Measurements from ENCODE around the gene PDXDC1. TPM values are rescaled to one million over a fixed set of nuclear protein-coding genes. Genes with fewer than 3 reads are reported as not detected.
"Not testable (repeated sequence)": the region's sequence is repeated elsewhere in the genome, so short reads cannot be mapped to it uniquely, and the experiment has no call there.

Gene PDXDC1
- total and polyA plus RNA-seq, 2 donors from 2014 or later: 56.5 to 113 TPM

DNA sequence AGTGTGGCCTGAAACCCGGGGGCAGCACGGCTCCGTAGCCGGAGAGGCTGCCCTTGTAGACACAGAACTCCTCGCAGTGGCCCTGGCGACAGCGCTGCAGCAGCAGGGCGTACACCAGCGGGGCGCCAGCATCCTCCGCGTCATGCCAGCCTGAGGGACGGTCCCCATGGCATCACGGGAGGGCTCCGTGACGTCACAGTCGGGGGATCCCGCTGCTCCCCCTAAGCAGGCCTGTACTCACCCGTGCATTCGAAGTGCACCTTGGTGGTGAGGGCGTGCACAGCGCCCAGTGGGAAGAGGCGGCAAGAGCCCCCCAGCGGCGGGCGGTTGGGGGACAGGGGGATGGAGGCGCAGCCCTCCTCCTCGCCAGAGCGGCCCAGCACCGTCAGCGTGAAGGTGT is 158.7 kb downstream of the PDXDC1 start:
- H3K27me3 ChIP-seq (ENCODE audit: control insufficient read depth, insufficient read depth, low read length); H3K4me1 ChIP-seq (ENCODE audit: control insufficient read depth in 2 of 3, insufficient read depth in 2 of 3, low read depth in 1 of 3, low read length in 3 of 3); FAIRE-seq; H3K9me3 ChIP-seq (ENCODE audit: control insufficient read depth in 2 of 3, insufficient read depth in 1 of 3, low read length in 3 of 3); intact Hi-C loops (cut with DNase I); H3K36me3 ChIP-seq (ENCODE audit: control insufficient read depth in 2 of 3, insufficient read depth in 3 of 3, low read length in 3 of 3); H3K27ac ChIP-seq (ENCODE audit: low read depth in 2 of 2, low read length in 2 of 2); H3K4me3 ChIP-seq (ENCODE audit: low read length in 3 of 3); H3K9ac ChIP-seq (ENCODE audit: low read length in 3 of 3): not testable (repeated sequence)
- DNase-seq: peak in 1 of 5 donors; percentile 43

DNA sequence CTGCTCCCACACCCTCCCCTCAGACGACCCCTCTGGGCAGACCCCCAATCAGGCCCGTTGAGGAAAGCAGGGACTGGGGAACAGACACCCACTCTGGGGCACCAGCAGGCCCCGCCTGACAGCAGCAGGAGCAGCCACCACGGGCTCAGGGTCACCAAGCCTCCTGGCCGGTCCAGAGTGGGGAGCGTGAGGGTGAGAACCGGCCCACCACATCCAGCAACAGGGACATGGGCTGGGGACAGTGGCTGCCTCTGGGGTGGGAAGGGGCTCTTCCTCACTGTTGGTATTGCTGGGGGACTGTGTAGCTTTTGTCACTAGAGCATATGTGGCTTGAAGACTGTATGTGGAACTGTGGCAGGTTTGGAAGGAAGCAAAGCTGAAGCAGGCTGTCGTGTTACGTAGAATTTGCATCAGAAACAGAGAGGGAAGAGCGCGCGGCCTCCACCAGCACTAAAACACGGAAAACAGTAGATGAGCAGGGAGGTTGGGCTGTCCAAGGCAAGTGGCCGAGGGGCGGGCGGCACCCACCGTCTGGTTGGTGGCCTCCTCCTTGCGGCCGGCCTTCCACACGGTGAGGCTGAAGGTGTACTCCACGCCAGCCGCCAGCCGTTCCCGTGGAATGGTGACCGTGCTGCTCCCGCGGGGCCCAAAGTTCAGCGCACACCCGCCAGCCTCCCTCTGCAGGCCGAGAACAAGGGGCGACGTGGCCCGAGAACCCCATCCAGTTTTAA is 160.1 kb downstream of the PDXDC1 start:
- not testable (repeated sequence) for H3K27ac ChIP-seq (ENCODE audit: low read depth in 2 of 2, low read length in 2 of 2)

DNA sequence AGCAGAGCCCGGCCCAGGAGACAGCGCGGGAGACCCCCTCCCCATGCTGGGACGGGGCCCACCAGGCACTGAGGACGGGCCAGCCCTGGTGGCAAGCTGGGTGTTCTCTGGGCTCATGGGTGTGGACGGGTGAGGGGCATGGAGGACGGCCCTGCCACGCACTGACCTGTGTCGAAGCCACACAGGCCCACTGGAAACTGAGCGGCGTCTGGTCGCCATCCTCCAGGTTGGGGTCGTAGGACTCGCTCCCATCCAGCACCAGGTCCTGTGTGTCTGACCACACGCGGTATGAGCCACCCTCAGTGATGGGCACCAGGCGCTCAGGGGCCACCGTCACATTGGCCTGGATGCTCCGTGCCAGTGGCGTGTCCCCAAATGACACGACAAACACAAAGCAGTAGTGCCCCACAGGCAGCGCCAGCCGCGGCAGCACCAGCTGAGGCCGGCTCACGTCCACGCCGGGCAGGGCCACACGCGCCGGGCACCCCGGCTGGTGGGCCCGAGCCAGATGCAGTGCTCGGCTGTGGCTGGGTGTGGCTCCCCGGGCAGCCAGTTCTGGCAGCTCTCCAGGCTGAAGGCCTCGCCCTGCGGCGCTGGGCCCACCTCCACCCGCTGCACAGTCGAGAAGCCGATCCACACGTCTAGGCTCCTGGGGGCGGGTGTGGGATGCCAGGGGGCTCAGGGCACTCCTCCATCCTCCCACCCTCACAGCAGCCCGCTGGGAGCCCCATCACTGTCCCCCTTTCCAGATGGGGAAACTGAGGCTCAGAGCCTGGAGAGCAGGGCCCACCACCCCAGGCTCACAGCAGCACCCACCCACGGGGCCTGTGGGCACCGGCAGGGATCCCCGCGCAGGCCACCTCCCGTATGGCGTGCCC is 160.9 kb downstream of the PDXDC1 start:
- H3K36me3 ChIP-seq (ENCODE audit: control insufficient read depth in 2 of 3, insufficient read depth in 3 of 3, low read length in 3 of 3); H3K9me3 ChIP-seq (ENCODE audit: control insufficient read depth in 2 of 3, insufficient read depth in 1 of 3, low read length in 3 of 3); H3K4me3 ChIP-seq (ENCODE audit: low read length in 3 of 3); H3K27me3 ChIP-seq (ENCODE audit: control insufficient read depth, insufficient read depth, low read length); FAIRE-seq; H3K27ac ChIP-seq (ENCODE audit: low read depth in 2 of 2, low read length in 2 of 2); H3K4me1 ChIP-seq (ENCODE audit: control insufficient read depth in 2 of 3, insufficient read depth in 2 of 3, low read depth in 1 of 3, low read length in 3 of 3); intact Hi-C loops (cut with DNase I); H3K9ac ChIP-seq (ENCODE audit: low read length in 3 of 3): not testable (repeated sequence)
- peak in 2 of 5 donors; percentile 20 to 50 for DNase-seq

More for the DNA sequence above, 160.1 kb downstream of the PDXDC1 start:
- intact Hi-C loops (cut with DNase I); H3K9ac ChIP-seq (ENCODE audit: low read length in 3 of 3); FAIRE-seq; H3K4me1 ChIP-seq (ENCODE audit: control insufficient read depth in 2 of 3, insufficient read depth in 2 of 3, low read depth in 1 of 3, low read length in 3 of 3); DNase-seq; H3K9me3 ChIP-seq (ENCODE audit: control insufficient read depth in 2 of 3, insufficient read depth in 1 of 3, low read length in 3 of 3); H3K36me3 ChIP-seq (ENCODE audit: control insufficient read depth in 2 of 3, insufficient read depth in 3 of 3, low read length in 3 of 3); H3K4me3 ChIP-seq (ENCODE audit: low read length in 3 of 3); H3K27me3 ChIP-seq (ENCODE audit: control insufficient read depth, insufficient read depth, low read length): not testable (repeated sequence)

DNA sequence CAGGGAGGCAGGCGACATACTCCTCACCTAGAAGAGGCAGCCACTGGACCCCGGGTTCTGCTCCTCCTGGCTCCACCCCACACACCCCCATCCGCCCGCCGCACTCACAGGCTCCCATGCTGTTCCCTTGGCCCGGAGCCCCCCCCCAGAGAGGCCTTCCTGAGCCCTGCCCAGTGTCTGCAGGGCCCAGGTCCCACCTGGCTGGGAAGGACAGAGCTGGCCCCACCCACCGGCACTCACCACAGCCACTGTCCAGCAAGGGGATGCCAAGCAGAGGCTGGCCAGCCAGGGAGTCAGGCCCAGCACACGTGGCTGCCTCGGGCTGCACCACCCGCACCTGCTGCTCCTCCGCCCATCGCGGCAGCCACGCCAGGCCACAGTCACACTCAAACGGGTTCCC is 162.7 kb downstream of the PDXDC1 start:
- H3K9me3 ChIP-seq (ENCODE audit: control insufficient read depth in 2 of 3, insufficient read depth in 1 of 3, low read length in 3 of 3); FAIRE-seq; intact Hi-C loops (cut with DNase I); H3K9ac ChIP-seq (ENCODE audit: low read length in 3 of 3); H3K4me1 ChIP-seq (ENCODE audit: control insufficient read depth in 2 of 3, insufficient read depth in 2 of 3, low read depth in 1 of 3, low read length in 3 of 3); H3K27ac ChIP-seq (ENCODE audit: low read depth in 2 of 2, low read length in 2 of 2); H3K27me3 ChIP-seq (ENCODE audit: control insufficient read depth, insufficient read depth, low read length); H3K4me3 ChIP-seq (ENCODE audit: low read length in 3 of 3); H3K36me3 ChIP-seq (ENCODE audit: control insufficient read depth in 2 of 3, insufficient read depth in 3 of 3, low read length in 3 of 3): not testable (repeated sequence)
- peak in 2 of 5 donors; percentile 29 to 77 for DNase-seq

DNA sequence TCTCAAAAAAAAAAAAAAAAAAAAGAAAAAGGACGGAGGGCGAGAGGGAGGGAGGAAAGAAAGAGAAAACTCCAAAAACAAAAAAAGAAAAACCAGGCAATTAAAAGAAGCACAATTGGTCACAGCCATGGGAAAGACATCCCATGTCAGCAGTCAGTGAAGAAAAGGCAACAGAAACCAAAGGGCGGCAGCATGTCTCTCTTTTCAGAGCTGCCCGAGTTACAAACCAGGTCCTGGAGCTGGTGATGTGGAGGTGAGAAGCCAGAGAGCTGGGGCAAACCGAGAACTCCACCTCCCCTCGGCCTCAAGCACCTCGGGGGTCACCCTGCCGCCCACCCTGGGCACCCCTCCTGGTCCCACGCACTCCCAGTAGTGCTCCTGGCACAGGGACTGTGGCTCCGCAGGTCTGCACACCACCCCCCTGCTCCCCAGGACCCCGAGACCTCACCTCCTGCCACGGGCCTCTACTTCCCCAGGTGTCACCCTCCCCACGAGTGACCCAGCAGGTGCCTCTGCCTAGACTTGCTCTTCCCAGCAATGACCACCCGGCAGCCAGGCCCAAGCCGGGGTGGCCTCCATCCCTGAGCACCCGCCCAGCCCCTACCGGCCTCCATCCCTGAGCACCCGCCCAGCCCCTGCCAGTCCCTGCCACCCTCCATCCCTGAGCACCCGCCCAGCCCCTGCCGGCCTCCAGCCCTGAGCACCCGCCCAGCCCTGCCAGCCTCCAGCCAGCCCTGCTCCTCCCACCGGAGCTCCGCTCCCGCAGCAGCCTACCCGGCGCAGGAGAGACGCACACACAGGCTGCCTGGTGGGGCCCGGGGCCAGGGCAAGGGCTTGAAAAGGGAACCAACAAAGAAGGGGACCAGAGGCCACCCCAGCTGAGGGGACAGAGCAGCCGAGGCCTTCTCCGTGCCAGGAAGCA is 165.9 kb downstream of the PDXDC1 start:
- H3K36me3 ChIP-seq (ENCODE audit: control insufficient read depth in 2 of 3, insufficient read depth in 3 of 3, low read length in 3 of 3); H3K4me1 ChIP-seq (ENCODE audit: control insufficient read depth in 2 of 3, insufficient read depth in 2 of 3, low read depth in 1 of 3, low read length in 3 of 3); H3K27ac ChIP-seq (ENCODE audit: low read depth in 2 of 2, low read length in 2 of 2); H3K9me3 ChIP-seq (ENCODE audit: control insufficient read depth in 2 of 3, insufficient read depth in 1 of 3, low read length in 3 of 3); H3K9ac ChIP-seq (ENCODE audit: low read length in 3 of 3); H3K4me3 ChIP-seq (ENCODE audit: low read length in 3 of 3); H3K27me3 ChIP-seq (ENCODE audit: control insufficient read depth, insufficient read depth, low read length); FAIRE-seq; intact Hi-C loops (cut with DNase I): not testable (repeated sequence)
- DNase-seq: peak in 2 of 5 donors; percentile 51 to 75

All from kidney (tissue), 11 donors.